ENCODE data around the gene GREM1.

DNA sequence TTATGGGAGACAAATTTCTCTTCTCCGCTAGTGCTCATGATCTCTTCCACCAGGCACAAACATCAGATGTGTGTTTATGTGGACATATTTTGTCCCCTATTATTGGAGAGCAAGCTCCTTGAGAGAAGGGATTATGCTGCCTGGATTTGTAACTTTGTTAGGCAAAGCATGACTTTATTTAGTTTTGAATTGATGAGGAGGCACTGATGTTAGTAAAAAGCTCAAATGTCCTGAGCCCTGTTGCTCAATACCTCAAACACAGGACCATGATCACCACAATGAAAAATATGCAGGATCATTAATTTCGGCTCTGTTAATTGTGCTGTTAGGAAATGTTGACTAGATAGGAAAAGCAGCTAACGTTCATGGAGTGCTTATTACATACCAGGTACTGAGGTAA, 47.2 kb upstream of the GREM1 start:
- TF ChIP-seq POLR2A (IDR thresholded peaks at IDR 0.05): no peak
- TF ChIP-seq, protein P1, sequence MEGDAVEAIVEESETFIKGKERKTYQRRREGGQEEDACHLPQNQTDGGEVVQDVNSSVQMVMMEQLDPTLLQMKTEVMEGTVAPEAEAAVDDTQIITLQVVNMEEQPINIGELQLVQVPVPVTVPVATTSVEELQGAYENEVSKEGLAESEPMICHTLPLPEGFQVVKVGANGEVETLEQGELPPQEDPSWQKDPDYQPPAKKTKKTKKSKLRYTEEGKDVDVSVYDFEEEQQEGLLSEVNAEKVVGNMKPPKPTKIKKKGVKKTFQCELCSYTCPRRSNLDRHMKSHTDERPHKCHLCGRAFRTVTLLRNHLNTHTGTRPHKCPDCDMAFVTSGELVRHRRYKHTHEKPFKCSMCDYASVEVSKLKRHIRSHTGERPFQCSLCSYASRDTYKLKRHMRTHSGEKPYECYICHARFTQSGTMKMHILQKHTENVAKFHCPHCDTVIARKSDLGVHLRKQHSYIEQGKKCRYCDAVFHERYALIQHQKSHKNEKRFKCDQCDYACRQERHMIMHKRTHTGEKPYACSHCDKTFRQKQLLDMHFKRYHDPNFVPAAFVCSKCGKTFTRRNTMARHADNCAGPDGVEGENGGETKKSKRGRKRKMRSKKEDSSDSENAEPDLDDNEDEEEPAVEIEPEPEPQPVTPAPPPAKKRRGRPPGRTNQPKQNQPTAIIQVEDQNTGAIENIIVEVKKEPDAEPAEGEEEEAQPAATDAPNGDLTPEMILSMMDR (IDR thresholded peaks at IDR 0.05): no peak

Measured in adrenal gland (tissue), 5 donors.